B cell (primary cell): ENCODE results near the gene BNC2. TPM values are rescaled to one million over a fixed set of nuclear protein-coding genes. Genes with fewer than 3 reads are reported as not detected.

ENCODE experiments used
- ATAC-seq: fragments of 200-7000 bp; cut with Tn5 transposase; one replicate; pipeline ENCODE4 v1.10.0; 2021; ENCODE audit warnings: low read depth, mild to moderate bottlenecking, moderate number of reproducible peaks, moderate library complexity
- CTCF ChIA-PET: fragments of 350-600 bp; sonication (Branson Sonifier 250); formaldehyde crosslinking; loops from one replicate; lab custom pipeline; 2021; ENCODE audit warnings: antibody characterized with exemption, inconsistent platforms; lab: Charles Lee
- POLR2A ChIA-PET: fragments of 350-600 bp; sonication (Branson Sonifier 250); formaldehyde crosslinking; loops from one replicate; lab custom pipeline; 2021; ENCODE audit warnings: antibody characterized with exemption; lab: Charles Lee
- DNase-seq: peaks from one replicate; pipeline ENCODE4 v3.0.0; 2013
- H2AFZ ChIP-seq: 2 replicates; pipeline ENCODE4 v1.6.1; 2012; ENCODE audit warnings: mild to moderate bottlenecking, low read depth, low read length; ENCODE audit not compliant: insufficient read depth, poor library complexity, severe bottlenecking
- H3K27ac ChIP-seq, 2 donors: 1 replicate in 1 of 2; 2 replicates in 1 of 2; pipeline ENCODE4 v1.5.1; 2012 to 2013; ENCODE audit warnings: low read length in 2 of 2, mild to moderate bottlenecking in 2 of 2, moderate library complexity in 1 of 2
- H3K27me3 ChIP-seq, 4 experiments: fragments of 200-600 bp in 1 of 4; sonication (generic) in 1 of 4; replicated peaks in 1 of 4; 1 replicate in 2 of 4; 2 replicates in 2 of 4; pipeline versions ENCODE4 v1.6.1 to v1.7.0; 2013 to 2016; ENCODE audit warnings: low read length in 3 of 4, mild to moderate bottlenecking in 2 of 4, mixed read lengths in 1 of 4, moderate library complexity in 1 of 4; ENCODE audit not compliant: insufficient read depth in 4 of 4, control insufficient read depth in 3 of 4; ENCODE audit errors: control extremely low read depth in 1 of 4
- H3K36me3 ChIP-seq, 2 experiments: replicated peaks in 1 of 2; 1 replicate in 1 of 2; 2 replicates in 1 of 2; pipeline versions ENCODE4 v1.6.1 to v1.7.1; 2013; ENCODE audit warnings: low read length in 1 of 2; ENCODE audit not compliant: insufficient read depth in 2 of 2, control insufficient read depth in 1 of 2; ENCODE audit errors: control extremely low read depth in 1 of 2, extremely low read depth in 1 of 2
- H3K4me1 ChIP-seq, 2 donors: fragments of 200-600 bp in 1 of 2; sonication (generic) in 1 of 2; 1 replicate in 1 of 2; 2 replicates in 1 of 2; pipeline versions ENCODE4 v1.5.1 to v1.6.1; 2013 to 2017; ENCODE audit warnings: low read length in 2 of 2; ENCODE audit not compliant: control insufficient read depth in 2 of 2, insufficient read depth in 2 of 2
- H3K4me2 ChIP-seq: replicated peaks from 2 replicates; pipeline ENCODE3; 2012; ENCODE audit warnings: mild to moderate bottlenecking, low read depth, low read length; ENCODE audit not compliant: poor library complexity, severe bottlenecking
- H3K4me3 ChIP-seq, 5 experiments: fragments of 200-600 bp in 1 of 5; sonication (generic) in 1 of 5; 1 replicate in 3 of 5; 2 replicates in 2 of 5; pipeline versions ENCODE4 v1.5.1 to v1.7.0; 2011 to 2016; ENCODE audit warnings: low read length in 4 of 5, mild to moderate bottlenecking in 4 of 5, low read depth in 2 of 5, control low read depth in 1 of 5, moderate library complexity in 1 of 5; ENCODE audit not compliant: insufficient read depth in 1 of 5; ENCODE audit errors: control extremely low read depth in 1 of 5, extremely low read depth in 1 of 5
- H3K79me2 ChIP-seq: fragments of 200-600 bp; sonication (generic); one replicate; pipeline ENCODE4 v1.6.0; 2016; ENCODE audit warnings: low read length; ENCODE audit not compliant: control insufficient read depth, insufficient read depth
- H3K9ac ChIP-seq: fragments of 200-600 bp; sonication (generic); 2 replicates; pipeline ENCODE4 v1.6.1; 2017; ENCODE audit warnings: mild to moderate bottlenecking, low read length, moderate library complexity
- H3K9me3 ChIP-seq, 3 donors: one replicate each; pipeline versions ENCODE4 v1.6.1 to v1.7.1; 2013; ENCODE audit warnings: low read length in 2 of 3; ENCODE audit not compliant: control insufficient read depth in 2 of 3, insufficient read depth in 1 of 3; ENCODE audit errors: control extremely low read depth in 1 of 3
- H4K20me1 ChIP-seq: 2 replicates; pipeline ENCODE4 v1.6.0; 2012; ENCODE audit warnings: mild to moderate bottlenecking, low read length; ENCODE audit not compliant: insufficient read depth, control insufficient read depth, poor library complexity, severe bottlenecking
- H3K27ac Mint-ChIP-seq: one replicate; pipeline ENCODE4 v1.8.0; 2021; ENCODE audit warnings: mixed read lengths
- H3K27me3 Mint-ChIP-seq: one replicate; pipeline ENCODE4 v1.8.0; 2021; ENCODE audit warnings: mixed read lengths
- H3K4me1 Mint-ChIP-seq: one replicate; pipeline ENCODE4 v1.8.0; 2021; ENCODE audit warnings: mixed read lengths
- H3K4me3 Mint-ChIP-seq: one replicate; pipeline ENCODE4 v1.8.0; 2021; ENCODE audit warnings: mixed read lengths
- H3K9me3 Mint-ChIP-seq: one replicate; pipeline ENCODE4 v1.8.0; 2022; ENCODE audit warnings: mixed read lengths; ENCODE audit not compliant: insufficient read depth
- EZH2 ChIP-seq: IDR thresholded peaks from 2 replicates; pipeline ENCODE4 v1.6.1; 2012; ENCODE audit warnings: borderline replicate concordance, low read depth, mild to moderate bottlenecking, moderate library complexity, low read length; ENCODE audit not compliant: insufficient read depth, poor library complexity, severe bottlenecking
- WGBS: methylation state at CpG from one replicate; pipeline ENCODE4 v1.1.5; 2013; ENCODE audit warnings: missing lambda C conversion rate; ENCODE audit not compliant: insufficient coverage; 5-methylcytosine and 5-hydroxymethylcytosine counted together
- intact Hi-C: fragments of 100-400 bp; cut with micrococcal nuclease; formaldehyde crosslinking; loops from one replicate; pipeline ENCODE4 v1.10.0; 2022
- polyA plus RNA-seq: library from polyadenylated mRNA; depleted of rRNA; stranded (reverse); fragments of >200 nt; gene quantifications from 2 replicates; pipeline ENCODE4 v1.2.3, GENCODE V29; 2012
- total RNA-seq, 2 donors: library from RNA; stranded (reverse); fragments of 120-200 nt in 1 of 2; gene quantifications; 1 replicate in 1 of 2; 2 replicates in 1 of 2; pipeline versions ENCODE4 v1.2.3 to v1.2.4, GENCODE V29; 2013 to 2022
- TF ChIP-seq, protein P1 (sequence below): fragments of 200-600 bp; IDR thresholded peaks from one replicate; pipeline ENCODE4 v1.8.0; 2022; ENCODE audit warnings: antibody characterized with exemption, mild to moderate bottlenecking

The BNC2 gene
- total and polyA plus RNA-seq, 2 donors (not counting 1 experiment from before 2014, with no cell fraction given): 0.01 TPM; not detected in 1

DNA sequence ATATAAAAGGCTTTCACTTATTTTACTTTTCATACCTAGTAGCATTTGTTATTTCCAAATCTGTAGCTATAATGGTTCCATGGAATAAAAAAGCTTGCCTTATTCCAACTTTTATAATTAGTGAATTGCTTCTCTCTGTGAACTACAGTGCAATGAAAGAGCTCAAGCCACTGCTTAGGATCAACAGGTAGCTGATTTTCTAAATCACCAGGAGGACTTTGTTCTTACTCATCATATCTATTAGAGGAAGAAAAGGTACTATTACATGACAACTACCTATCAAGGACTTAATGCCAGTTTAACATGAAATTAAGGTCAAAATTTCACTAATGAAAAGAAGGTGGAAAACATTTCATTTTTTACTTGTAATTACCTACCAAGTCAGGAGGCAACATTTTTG is 414.6 kb downstream of the BNC2 start:
- Mint-ChIP-seq H3K27ac (no peak overlapping the region), H3K9me3 (no peaks in the 10 kb centered on the region), H3K4me1 (no peaks in the 10 kb centered on the region), H3K4me3 (no peak overlapping the region), H3K27me3 (no peaks in the 10 kb centered on the region)
- ATAC-seq (no peak), DNase-seq (no peak)
- Histone ChIP-seq H3K27me3 (no peaks in the 10 kb centered on the region), H3K27ac (no peak overlapping the region), H3K36me3 (no peaks in the 10 kb centered on the region), H3K4me3 (no peak overlapping the region), H3K9ac (no peak overlapping the region), H2AFZ (no peak overlapping the region), H3K4me2 (no peak overlapping the region), H3K4me1 (no peaks in the 10 kb centered on the region), H4K20me1 (no peaks in the 10 kb centered on the region), H3K79me2 (no peaks in the 10 kb centered on the region), H3K9me3 (no peaks in the 10 kb centered on the region)
- POLR2A ChIA-PET: no interaction called here
- CTCF ChIA-PET: no interaction called here
- intact Hi-C loops: no loop called here
- no peak for TF ChIP-seq EZH2
- TF ChIP-seq, protein P1, sequence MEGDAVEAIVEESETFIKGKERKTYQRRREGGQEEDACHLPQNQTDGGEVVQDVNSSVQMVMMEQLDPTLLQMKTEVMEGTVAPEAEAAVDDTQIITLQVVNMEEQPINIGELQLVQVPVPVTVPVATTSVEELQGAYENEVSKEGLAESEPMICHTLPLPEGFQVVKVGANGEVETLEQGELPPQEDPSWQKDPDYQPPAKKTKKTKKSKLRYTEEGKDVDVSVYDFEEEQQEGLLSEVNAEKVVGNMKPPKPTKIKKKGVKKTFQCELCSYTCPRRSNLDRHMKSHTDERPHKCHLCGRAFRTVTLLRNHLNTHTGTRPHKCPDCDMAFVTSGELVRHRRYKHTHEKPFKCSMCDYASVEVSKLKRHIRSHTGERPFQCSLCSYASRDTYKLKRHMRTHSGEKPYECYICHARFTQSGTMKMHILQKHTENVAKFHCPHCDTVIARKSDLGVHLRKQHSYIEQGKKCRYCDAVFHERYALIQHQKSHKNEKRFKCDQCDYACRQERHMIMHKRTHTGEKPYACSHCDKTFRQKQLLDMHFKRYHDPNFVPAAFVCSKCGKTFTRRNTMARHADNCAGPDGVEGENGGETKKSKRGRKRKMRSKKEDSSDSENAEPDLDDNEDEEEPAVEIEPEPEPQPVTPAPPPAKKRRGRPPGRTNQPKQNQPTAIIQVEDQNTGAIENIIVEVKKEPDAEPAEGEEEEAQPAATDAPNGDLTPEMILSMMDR: no peak

- Histone ChIP-seq H3K79me2 (no peaks in the 10 kb centered on the region), H3K9ac (no peak overlapping the region), H3K27me3 (no peaks in the 10 kb centered on the region), H3K4me1 (no peaks in the 10 kb centered on the region), H3K4me3 (no peak overlapping the region), H3K27ac (no peak overlapping the region), H3K4me2 (no peak overlapping the region), H4K20me1 (no peaks in the 10 kb centered on the region), H3K9me3 (no peaks in the 10 kb centered on the region), H3K36me3 (no peaks in the 10 kb centered on the region), H2AFZ (no peak overlapping the region)
- DNase-seq (no peak), ATAC-seq (no peak)
- Mint-ChIP-seq H3K4me1 (no peaks in the 10 kb centered on the region), H3K27me3 (no peaks in the 10 kb centered on the region), H3K27ac (no peak overlapping the region), H3K4me3 (no peak overlapping the region), H3K9me3 (no peaks in the 10 kb centered on the region)
- intact Hi-C loops: no loop called here
- ChIA-PET CTCF (no interaction called here), POLR2A (no interaction called here)
- TF ChIP-seq, protein P1: no peak
- TF ChIP-seq EZH2: no peak
- WGBS: 88% methylated on average over 3 of the region's 3 CpGs
These were observed 417.1 kb downstream of the BNC2 start for GRCh38 chr9:16453390-16453789.
